ENCODE results near the gene OGG1.

Gene OGG1

DNA sequence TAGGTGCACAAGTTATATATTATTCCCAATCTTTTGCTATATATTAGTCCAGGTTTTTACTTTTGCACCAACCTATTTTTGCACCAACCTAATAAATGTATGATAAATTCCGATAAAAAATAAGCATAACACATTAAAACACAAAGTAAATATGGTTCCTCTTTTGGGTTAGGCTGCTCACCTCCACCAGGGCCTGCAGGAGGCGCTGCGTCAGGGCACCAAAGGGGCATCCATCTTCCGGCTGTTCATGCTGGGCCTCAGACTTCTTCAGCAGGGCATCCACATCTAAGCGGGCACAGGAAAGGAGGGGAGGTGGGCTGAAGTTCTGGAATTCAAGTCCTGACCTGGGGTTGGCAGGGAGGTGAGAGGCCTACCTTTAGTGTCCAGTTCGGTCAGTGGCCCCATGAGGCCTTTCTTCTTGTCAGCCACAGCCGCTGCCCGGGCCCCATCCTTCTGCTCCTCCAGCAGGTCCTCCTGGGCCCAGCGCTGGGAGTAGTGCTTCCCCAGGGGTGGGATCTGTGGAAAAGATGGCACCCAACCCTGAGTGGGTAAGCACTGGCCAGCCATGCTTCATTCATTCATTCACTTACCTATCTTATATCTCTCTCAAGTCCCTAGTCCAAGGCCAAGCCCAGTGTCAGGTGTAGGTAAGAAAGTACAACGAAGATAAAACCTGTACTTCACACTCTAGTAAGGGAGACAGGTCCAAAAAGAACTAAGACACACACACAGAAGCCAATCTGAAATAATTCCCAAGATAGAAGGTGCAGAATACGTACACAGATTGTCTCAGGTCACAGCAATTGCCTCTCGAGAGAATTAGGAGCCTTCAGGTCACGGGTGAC lies 37.3 kb downstream of the OGG1 start:
- DNase-seq = no peak

DNA sequence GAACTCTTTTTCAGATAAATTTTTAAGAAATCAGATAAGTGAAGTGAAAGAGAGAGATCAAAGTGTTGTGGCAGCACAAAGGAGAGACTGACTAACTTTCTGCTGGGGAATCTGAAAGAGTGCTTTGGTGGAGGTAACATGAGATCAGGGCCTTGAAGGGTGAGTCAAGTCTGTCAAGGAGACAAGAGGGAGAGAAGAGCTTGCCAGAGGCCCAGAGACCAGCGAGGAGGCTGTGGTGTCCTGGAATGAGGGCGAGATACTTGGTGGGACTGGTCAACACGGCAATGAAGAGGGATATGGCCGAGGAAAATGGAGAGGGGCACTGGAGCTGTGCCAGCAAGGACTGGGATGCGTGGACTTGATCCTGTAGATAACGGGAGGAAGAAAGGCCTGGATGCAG lies 38.0 kb downstream of the OGG1 start:
- DNase-seq = no peak

- no peak for DNase-seq
Measured at GRCh38 chr3:9791127-9791526, 41.4 kb downstream of the OGG1 start.

DNA sequence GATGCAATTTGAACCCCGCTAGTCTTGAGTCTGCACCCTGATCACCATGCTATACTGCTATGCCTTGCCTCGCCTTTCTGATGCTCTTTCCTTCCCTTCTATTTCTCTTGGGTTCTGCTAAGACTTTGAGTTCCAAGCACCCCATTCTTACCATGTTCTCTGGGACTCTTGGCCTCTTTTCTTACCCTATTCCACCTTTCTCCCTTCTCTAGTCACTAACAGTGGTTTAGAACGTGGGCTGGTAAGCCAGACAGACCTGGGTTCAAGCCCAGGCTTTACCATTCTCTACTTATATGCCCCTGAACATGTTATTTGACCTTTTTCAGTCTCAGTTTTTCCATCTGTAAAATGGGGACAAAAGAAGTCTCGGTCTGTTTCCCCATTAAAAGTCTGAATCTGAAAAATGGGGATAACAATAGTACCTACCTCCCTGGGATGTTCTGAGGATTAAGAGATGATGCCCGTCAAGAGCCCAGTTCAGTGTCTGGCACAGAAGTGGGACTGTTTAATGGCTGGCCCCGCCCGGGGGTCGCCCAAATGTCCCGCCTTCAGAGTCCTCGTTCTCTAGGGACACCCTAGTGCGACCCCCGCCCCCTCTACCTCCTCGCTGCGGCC lies 42.1 kb downstream of the OGG1 start:
- no peak for DNase-seq

GRCh38 chr3:9792405-9793160 lies 42.8 kb downstream of the OGG1 start, which contains the start of the genes ARPC4 and TADA3:
ARPC4 (plus strand) TSS chr3:9793082; CDS start chr3:9793122, 40 bp downstream.
TADA3 (minus strand) TSS chr3:9792473; CDS start chr3:9791466, 1,007 bp downstream.
- DNase-seq = peak; percentile 93 to 99

GRCh38 chr3:9793161-9793781 lies 43.5 kb downstream of the OGG1 start:
- DNase-seq = peak in 1 of 2 experiments; percentile 28

DNA sequence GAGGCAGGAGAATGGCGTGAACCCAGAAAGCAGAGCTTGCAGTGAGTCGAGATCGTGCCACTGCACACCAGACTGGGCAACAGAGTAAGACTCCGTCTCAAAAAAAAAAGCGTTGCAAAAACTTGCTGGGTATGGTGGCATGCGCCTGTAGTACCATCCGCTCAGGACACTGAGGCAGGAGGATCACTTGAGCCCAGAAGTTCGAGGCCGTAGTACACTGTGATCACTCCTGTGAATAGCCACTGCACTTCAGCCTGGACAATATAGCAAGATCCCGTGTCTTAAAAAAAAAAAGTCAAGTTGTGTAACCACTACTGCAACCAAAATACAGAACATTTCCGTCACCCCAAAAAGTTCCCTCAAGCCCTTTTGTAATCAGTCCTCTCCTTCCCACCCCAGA lies 44.6 kb downstream of the OGG1 start:
- no peak for DNase-seq

DNA sequence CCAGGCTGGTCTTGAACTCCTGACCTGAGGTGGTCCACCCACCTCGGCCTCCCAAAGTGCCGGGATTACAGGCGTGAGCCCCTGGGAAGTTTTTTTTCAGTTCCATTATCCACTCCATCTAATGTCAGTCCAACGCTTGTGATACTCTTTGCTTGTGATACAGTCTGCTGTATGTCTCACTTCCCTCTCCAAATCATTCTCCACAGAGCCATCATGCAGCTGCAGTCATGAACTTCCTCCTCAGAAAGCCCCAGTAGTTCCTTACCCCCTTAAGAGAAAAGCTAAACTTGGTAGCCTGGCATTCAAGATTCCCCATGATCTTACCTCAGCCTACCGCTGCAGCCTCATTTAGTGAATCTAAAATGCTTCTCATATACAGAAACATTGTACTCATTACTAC lies 45.5 kb downstream of the OGG1 start:
- DNase-seq = no peak

GRCh38 chr3:9797196-9797945 lies 47.6 kb downstream of the OGG1 start:
- no peak for DNase-seq

DNA sequence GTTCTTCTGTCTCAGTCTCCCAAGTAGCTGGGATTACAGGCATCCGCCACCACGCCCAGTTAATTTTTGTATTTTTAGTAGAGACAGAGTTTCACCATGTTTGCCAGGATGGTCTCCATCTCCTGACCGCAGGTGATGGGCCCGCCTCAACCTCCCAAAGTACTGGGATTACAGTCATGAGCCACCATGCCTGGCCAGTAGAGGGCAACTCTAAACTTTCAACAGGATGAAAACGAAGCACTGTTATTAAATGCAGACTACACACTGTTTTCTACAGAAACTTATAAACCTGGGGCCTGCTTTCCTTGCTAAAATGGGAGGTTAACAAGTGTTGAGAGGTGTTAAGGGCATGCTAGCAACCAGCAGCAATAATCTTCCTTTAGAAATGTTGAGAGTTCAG lies 50.8 kb downstream of the OGG1 start:
- peak in 1 of 2 experiments; percentile 26 for DNase-seq

GRCh38 chr3:9803494-9803893 lies 53.7 kb downstream of the OGG1 start:
- no peak for DNase-seq

- DNase-seq = no peak
Measured at GRCh38 chr3:9804996-9805395, 55.2 kb downstream of the OGG1 start.

GRCh38 chr3:9806137-9806536 lies 56.4 kb downstream of the OGG1 start:
- no peak for DNase-seq

All from SW 1271 (cell line).